Progenitor cell of endocrine pancreas (in vitro differentiated cells): ENCODE data around the gene TAC4. TPM values are rescaled to one million over a fixed set of nuclear protein-coding genes. Genes with fewer than 3 reads are reported as not detected.

Source experiments
- DNase-seq: peaks from one replicate; pipeline ENCODE4 v3.0.0; 2021; ENCODE audit warnings: low spot score; ENCODE audit not compliant: unreplicated experiment
- H3K27ac Mint-ChIP-seq: 2 replicates; pipeline ENCODE4 v1.8.0; 2021; ENCODE audit warnings: mild to moderate bottlenecking, moderate library complexity, mixed read lengths
- H3K27me3 Mint-ChIP-seq: 2 replicates; pipeline ENCODE4 v1.8.0; 2021; ENCODE audit warnings: mixed read lengths
- H3K36me3 Mint-ChIP-seq: 2 replicates; pipeline ENCODE4 v1.8.0; 2022; ENCODE audit warnings: mixed read lengths; ENCODE audit not compliant: insufficient read depth
- H3K4me1 Mint-ChIP-seq: 2 replicates; pipeline ENCODE4 v1.8.0; 2021; ENCODE audit warnings: low read depth, mixed read lengths
- H3K4me3 Mint-ChIP-seq: 2 replicates; pipeline ENCODE4 v1.8.0; 2021; ENCODE audit warnings: low read depth, mild to moderate bottlenecking, moderate library complexity, mixed read lengths
- H3K9me3 Mint-ChIP-seq: 2 replicates; pipeline ENCODE4 v1.8.0; 2021; ENCODE audit warnings: low read depth, mixed read lengths
- total RNA-seq: library from RNA; stranded (reverse); gene quantifications from 2 replicates; pipeline ENCODE4 v1.2.1, GENCODE V29; 2021
- TF ChIP-seq, protein P1 (sequence below): fragments of 200-600 bp; sonication (generic); IDR thresholded peaks from one replicate; pipeline ENCODE4 v1.5.0; 2021; ENCODE audit warnings: antibody characterized with exemption, mild to moderate bottlenecking; ENCODE audit not compliant: unreplicated experiment

The TAC4 gene
- total RNA-seq, 1 donor from 2014 or later = not detected

DNA sequence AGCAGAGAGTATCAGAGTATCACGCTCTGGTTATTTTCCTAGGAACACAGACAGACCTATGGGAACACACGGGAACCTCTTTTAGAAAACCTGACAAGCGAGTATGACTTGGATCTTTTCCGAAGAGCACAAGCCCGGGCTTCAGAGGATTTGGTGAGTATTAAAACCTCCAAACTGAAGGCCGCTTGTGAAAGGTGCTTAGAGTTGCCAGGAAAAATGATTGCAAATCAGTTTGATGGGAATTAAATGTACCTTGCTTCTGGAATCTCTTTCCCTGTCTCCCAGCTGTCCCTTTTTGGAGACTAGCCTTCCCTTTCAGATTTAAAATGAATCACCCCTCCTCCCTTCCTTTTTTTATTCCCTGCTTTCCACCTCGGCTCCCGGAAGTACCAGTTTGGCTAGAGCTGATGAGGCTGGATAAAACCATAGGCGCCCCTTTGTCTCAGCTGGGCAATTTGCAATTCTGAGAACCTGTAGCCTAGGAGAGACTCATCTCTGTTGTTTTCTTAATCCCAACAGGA, 32.0 kb downstream of the TAC4 start:
- peak overlapping the region; percentile 77 for H3K27ac Mint-ChIP-seq
- no peaks in the 10 kb centered on the region for H3K9me3 Mint-ChIP-seq
- TF ChIP-seq, protein P1, sequence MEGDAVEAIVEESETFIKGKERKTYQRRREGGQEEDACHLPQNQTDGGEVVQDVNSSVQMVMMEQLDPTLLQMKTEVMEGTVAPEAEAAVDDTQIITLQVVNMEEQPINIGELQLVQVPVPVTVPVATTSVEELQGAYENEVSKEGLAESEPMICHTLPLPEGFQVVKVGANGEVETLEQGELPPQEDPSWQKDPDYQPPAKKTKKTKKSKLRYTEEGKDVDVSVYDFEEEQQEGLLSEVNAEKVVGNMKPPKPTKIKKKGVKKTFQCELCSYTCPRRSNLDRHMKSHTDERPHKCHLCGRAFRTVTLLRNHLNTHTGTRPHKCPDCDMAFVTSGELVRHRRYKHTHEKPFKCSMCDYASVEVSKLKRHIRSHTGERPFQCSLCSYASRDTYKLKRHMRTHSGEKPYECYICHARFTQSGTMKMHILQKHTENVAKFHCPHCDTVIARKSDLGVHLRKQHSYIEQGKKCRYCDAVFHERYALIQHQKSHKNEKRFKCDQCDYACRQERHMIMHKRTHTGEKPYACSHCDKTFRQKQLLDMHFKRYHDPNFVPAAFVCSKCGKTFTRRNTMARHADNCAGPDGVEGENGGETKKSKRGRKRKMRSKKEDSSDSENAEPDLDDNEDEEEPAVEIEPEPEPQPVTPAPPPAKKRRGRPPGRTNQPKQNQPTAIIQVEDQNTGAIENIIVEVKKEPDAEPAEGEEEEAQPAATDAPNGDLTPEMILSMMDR = no peak
- H3K27me3 Mint-ChIP-seq = no peaks in the 10 kb centered on the region
- DNase-seq = no peak
- H3K4me1 Mint-ChIP-seq = peaks cover 2% of the 10 kb centered on the region
- peaks cover 14% of the 10 kb centered on the region for H3K36me3 Mint-ChIP-seq
- no peak overlapping the region for H3K4me3 Mint-ChIP-seq

DNA sequence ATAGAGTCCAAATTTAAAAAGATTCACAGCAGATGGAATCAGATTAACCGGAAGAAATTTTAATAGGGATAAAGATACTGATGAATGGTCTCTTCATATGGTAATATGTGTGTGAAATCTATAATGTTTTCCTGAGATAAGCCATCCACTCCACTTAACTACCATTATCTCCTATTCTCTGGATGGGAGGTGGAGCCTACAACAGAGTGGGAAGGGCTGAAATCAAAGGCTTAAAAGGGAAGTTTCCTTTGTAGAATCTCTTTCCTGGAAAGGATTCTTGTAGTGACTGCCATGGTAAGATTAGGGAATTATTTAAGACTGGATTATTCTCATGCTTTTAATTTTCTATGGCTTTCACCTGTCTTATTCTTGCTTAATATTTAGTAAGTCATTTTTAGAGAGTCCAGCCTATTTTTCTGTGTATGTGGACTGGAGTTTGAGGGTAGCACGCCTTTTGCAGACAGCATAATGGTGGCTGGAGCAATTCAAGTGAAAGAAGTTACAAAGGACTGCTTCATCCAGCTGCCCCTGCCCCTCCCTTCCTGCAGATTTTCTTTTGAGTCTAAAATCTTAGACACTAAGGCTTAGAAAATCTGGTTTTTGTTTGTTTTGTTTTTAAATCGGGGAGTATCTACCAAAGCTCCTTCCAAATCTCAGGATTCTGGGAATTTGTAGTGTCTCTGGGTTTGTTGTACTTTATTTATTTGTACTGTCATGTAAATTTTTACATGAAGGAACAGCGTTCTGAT, 32.9 kb downstream of the TAC4 start:
- peaks cover 2% of the 10 kb centered on the region for H3K4me1 Mint-ChIP-seq

DNA sequence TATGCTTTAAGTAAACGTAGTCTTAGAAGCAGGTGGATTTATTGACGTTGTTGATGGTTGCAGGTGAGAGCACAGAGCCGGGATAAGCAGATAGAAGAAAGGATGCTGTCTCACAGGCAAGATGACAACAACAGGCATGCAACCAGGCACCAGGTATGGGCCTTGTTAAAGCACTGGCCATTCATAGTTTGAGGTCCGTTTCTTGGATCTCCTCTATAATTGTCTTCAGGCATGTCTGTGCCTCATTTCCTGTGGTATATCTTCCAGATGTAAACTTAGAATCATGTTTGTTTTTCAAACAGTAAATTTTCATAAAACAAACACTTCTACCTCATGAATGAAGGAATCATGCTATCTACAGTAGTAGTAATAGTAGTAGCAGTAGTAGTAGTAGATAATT, 38.8 kb downstream of the TAC4 start:
- TF ChIP-seq, protein P1 = no peak
- H3K27me3 Mint-ChIP-seq = no peaks in the 10 kb centered on the region
- no peaks in the 10 kb centered on the region for H3K9me3 Mint-ChIP-seq
- H3K4me3 Mint-ChIP-seq = no peak overlapping the region
- H3K36me3 Mint-ChIP-seq = peaks cover 23% of the 10 kb centered on the region
- H3K27ac Mint-ChIP-seq = no peak overlapping the region
- DNase-seq = no peak
- H3K4me1 Mint-ChIP-seq = no peaks in the 10 kb centered on the region

More for the DNA sequence above, 32.9 kb downstream of the TAC4 start:
- Mint-ChIP-seq H3K27me3 (no peaks in the 10 kb centered on the region), H3K9me3 (no peaks in the 10 kb centered on the region), H3K27ac (peak overlapping the region; percentile 77), H3K36me3 (peaks cover 14% of the 10 kb centered on the region), H3K4me3 (no peak overlapping the region)
- TF ChIP-seq, protein P1 = no peak
- DNase-seq = no peak

DNA sequence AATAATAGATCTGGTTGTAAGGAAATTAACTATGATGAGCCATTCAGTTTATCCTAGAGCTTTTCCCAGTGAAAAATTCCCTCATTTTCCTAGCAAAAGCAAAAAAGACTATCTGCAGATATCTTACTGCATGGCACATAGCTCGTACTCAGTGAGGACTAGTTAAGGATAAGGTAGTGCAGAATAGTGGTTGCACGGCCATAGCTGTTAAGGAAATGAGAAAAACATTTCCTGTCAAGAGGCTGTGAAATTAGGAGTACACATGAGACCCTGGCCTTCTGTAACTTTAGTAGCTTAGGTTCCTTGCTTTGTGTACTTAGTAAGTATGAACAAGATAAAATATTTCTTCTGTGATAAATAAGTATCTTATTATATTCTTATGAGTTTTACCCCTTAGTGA, 49.1 kb downstream of the TAC4 start:
- no peak overlapping the region for H3K4me3 Mint-ChIP-seq
- no peak for DNase-seq
- H3K27me3 Mint-ChIP-seq = no peaks in the 10 kb centered on the region
- TF ChIP-seq, protein P1 = no peak
- H3K27ac Mint-ChIP-seq = no peak overlapping the region
- H3K9me3 Mint-ChIP-seq = no peaks in the 10 kb centered on the region
- no peaks in the 10 kb centered on the region for H3K4me1 Mint-ChIP-seq
- peaks cover 21% of the 10 kb centered on the region for H3K36me3 Mint-ChIP-seq

DNA sequence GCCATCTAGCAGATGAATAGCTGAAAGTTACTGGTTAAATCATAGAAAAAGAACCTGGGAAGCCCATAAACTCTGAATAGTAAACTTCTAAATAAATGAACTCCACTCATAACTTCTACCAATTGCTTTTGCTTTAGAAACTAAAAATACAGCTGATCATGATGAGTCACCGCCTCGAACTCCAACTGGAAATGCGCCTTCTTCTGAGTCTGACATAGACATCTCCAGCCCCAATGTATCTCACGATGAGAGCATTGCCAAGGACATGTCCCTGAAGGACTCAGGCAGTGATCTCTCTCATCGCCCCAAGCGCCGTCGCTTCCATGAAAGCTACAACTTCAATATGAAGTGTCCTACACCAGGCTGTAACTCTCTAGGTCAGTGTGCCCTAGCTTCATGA, 49.7 kb downstream of the TAC4 start:
- no peak overlapping the region for H3K4me3 Mint-ChIP-seq
- TF ChIP-seq, protein P1 = no peak
- no peaks in the 10 kb centered on the region for H3K9me3 Mint-ChIP-seq
- no peaks in the 10 kb centered on the region for H3K4me1 Mint-ChIP-seq
- H3K27me3 Mint-ChIP-seq = no peaks in the 10 kb centered on the region
- H3K36me3 Mint-ChIP-seq = peaks cover 22% of the 10 kb centered on the region
- DNase-seq = no peak
- no peak overlapping the region for H3K27ac Mint-ChIP-seq
